Parathyroid adenoma (tissue), 2 donors: Measurements from ENCODE around the gene CALHM4.
A peak's percentile ranks its signal among the peaks of the same experiment; 100 is the strongest.

Experiments
- H2AFZ ChIP-seq: fragments of 300-600 bp; sonication (generic); one replicate; pipeline ENCODE4 v1.7.0; 2017; ENCODE audit warnings: antibody characterized with exemption, mild to moderate bottlenecking
- H3K27ac ChIP-seq: fragments of 300-600 bp; sonication (generic); one replicate; pipeline ENCODE4 v1.7.0; 2017
- H3K27me3 ChIP-seq: fragments of 300-600 bp; sonication (generic); one replicate; pipeline ENCODE4 v1.7.0; 2017; ENCODE audit warnings: low read length; ENCODE audit not compliant: control insufficient read depth, insufficient read depth
- H3K36me3 ChIP-seq: fragments of 300-600 bp; sonication (generic); one replicate; pipeline ENCODE4 v1.7.0; 2017; ENCODE audit warnings: low read length; ENCODE audit not compliant: control insufficient read depth, insufficient read depth
- H3K4me1 ChIP-seq: fragments of 300-600 bp; sonication (generic); one replicate; pipeline ENCODE4 v1.7.0; 2017; ENCODE audit warnings: control low read depth
- H3K4me2 ChIP-seq: fragments of 300-600 bp; sonication (generic); one replicate; pipeline ENCODE4 v1.7.0; 2017; ENCODE audit warnings: low read length
- H3K4me3 ChIP-seq: fragments of 300-600 bp; sonication (generic); one replicate; pipeline ENCODE4 v1.7.0; 2017; ENCODE audit warnings: low read depth, low read length
- H3K79me2 ChIP-seq: fragments of 300-600 bp; sonication (generic); one replicate; pipeline ENCODE4 v1.7.0; 2017; ENCODE audit warnings: control low read depth
- H3K9ac ChIP-seq: fragments of 300-600 bp; sonication (generic); one replicate; pipeline ENCODE4 v1.7.0; 2017; ENCODE audit warnings: mild to moderate bottlenecking
- H3K9me3 ChIP-seq: fragments of 300-600 bp; sonication (generic); one replicate; pipeline ENCODE4 v1.7.0; 2017; ENCODE audit warnings: low read length; ENCODE audit not compliant: control insufficient read depth
- TF ChIP-seq, protein P1 (sequence below): fragments of 300-600 bp; sonication (generic); IDR thresholded peaks from one replicate; pipeline ENCODE4 v1.7.0; 2017; ENCODE audit warnings: antibody characterized with exemption, mild to moderate bottlenecking
- donor health status: primary hyperparathyroidism.

CALHM4 gene

DNA sequence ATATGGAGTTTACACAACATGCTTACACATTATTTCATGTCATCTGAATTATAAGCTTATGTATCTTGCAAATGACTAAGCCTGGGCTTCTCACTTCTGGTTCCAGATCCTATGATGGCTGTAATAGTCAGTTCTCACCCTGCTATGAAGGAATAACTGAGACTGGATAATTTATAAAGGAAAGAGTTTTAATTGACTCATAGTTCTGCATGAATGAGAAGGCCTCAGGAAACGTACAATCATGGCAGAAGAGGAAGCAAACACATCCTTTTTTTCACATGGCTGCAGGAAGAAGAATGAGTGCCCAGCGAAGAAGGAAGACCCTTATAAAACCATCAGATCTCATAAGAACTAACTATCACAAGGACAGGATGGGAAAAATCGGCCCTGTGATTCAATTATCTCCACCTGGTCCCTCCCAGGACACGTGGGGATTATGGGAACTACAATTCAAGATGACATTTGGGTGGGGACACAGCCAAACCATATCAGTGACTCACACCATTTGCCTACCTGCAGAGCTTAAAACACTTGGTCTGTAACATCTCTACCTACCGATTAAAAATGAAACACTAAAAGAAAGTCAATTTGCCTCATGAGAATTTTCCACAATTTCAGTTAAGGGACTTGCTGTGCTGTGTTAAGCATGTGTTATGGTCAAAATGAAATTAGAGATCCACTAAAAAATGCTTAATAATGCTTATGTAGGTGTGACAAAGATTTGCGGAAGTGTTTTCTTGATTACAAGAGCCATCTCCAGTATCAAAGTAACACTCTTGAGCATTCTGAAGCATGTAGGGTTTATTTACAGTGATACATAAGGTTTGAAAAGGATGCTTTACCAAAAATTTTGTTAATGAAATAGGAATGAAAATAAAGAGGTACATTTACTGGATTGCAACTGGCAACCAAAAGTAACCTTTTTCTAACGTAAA, 15.5 kb downstream of the CALHM4 start:
- Histone ChIP-seq H3K4me1 (peaks cover 16% of the 10 kb centered on the region), H3K27me3 (no peaks in the 10 kb centered on the region)

DNA sequence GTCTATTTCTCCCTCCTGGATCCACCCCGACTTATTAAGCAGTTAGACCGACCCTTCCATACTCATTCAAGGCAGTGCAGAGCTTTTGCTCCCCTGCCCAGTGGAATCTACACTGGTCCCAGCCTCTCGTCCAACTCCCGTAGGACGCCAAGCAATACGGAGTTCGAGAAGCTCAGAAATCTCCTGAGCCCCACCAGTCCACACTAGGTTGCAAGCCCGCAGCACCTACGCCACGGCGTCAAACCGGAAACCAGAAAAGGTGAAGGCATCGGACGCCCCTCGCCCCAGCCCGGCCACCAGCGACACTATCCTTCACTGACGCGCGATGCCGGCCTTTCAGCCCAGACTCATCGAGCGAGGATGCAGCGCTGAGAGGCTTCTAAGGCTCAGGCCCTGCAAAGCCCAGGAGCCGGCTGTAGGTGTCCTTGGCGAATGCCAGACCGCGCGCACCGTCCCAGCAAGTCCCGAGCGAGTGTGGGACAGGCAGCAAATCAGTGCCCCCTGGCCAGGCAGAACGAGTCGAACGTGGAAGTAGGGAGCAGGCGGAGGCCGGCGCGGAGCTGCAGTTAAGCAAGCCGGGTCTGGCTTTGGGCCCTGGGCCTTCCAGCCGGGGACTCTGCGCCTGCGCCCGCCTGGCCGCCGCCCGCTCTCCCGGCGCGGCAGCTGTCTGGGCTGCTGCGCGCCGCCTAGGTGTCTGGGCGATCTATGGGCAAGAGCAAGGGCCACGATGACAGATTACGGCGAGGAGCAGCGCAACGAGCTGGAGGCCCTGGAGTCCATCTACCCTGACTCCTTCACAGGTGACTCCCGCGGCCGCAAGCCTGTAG, 17.5 kb downstream of the CALHM4 start, which contains the start of gene RWDD1:
TSS of gene RWDD1 (plus strand) at position 649 of the 827 bp plus-strand sequence. CDS start at position 728, 79 bp downstream.
- Histone ChIP-seq H2AFZ (peak within 1 kb of the TSS; percentile 93), H3K27ac (peak within 1 kb of the TSS; percentile 92), H3K4me3 (peak within 1 kb of the TSS; percentile 77), H3K9ac (peak within 1 kb of the TSS; percentile 91), H3K79me2 (peaks cover 35% of the 10 kb centered on the region), H3K36me3 (no peaks in the 10 kb centered on the region), H3K4me2 (peak within 1 kb of the TSS; percentile 86), H3K27me3 (no peaks in the 10 kb centered on the region), H3K4me1 (peaks cover 16% of the 10 kb centered on the region), H3K9me3 (no peaks in the 10 kb centered on the region)
- TF ChIP-seq, protein P1, sequence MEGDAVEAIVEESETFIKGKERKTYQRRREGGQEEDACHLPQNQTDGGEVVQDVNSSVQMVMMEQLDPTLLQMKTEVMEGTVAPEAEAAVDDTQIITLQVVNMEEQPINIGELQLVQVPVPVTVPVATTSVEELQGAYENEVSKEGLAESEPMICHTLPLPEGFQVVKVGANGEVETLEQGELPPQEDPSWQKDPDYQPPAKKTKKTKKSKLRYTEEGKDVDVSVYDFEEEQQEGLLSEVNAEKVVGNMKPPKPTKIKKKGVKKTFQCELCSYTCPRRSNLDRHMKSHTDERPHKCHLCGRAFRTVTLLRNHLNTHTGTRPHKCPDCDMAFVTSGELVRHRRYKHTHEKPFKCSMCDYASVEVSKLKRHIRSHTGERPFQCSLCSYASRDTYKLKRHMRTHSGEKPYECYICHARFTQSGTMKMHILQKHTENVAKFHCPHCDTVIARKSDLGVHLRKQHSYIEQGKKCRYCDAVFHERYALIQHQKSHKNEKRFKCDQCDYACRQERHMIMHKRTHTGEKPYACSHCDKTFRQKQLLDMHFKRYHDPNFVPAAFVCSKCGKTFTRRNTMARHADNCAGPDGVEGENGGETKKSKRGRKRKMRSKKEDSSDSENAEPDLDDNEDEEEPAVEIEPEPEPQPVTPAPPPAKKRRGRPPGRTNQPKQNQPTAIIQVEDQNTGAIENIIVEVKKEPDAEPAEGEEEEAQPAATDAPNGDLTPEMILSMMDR = peak; percentile 29

More for the DNA sequence above, 15.5 kb downstream of the CALHM4 start:
- Histone ChIP-seq H3K9me3 (no peaks in the 10 kb centered on the region), H3K79me2 (peaks cover 25% of the 10 kb centered on the region), H2AFZ (no peak overlapping the region), H3K4me3 (no peak overlapping the region), H3K4me2 (no peak overlapping the region), H3K36me3 (no peaks in the 10 kb centered on the region), H3K27ac (no peak overlapping the region), H3K9ac (no peak overlapping the region)
- TF ChIP-seq, protein P1 = no peak

DNA sequence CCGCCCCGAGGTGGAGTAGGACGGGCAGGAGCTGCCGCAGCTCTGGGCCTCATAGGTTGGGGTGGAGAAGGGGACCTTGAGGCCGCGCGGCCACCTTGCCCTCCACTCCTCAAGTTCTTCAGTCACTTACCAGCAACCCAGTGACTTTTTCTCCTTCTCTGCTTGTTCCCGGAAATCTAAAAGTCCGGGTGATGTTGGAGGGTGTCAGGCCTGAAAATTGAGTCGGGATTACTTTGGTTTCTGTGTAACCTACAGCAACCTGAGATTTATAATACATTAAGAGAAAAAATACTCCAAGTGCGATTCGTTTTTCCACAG, 18.1 kb downstream of the CALHM4 start:
- TF ChIP-seq, protein P1 = no peak
- H3K79me2 ChIP-seq = peaks cover 40% of the 10 kb centered on the region
- H3K9ac ChIP-seq = peak overlapping the region; percentile 91
- no peaks in the 10 kb centered on the region for H3K9me3 ChIP-seq
- H3K27ac ChIP-seq = peak overlapping the region; percentile 92
- H3K4me3 ChIP-seq = peak overlapping the region; percentile 77
- H3K36me3 ChIP-seq = no peaks in the 10 kb centered on the region
- H3K4me2 ChIP-seq = peak overlapping the region; percentile 70
- peak overlapping the region; percentile 93 for H2AFZ ChIP-seq
- H3K4me1 ChIP-seq = peaks cover 16% of the 10 kb centered on the region
- H3K27me3 ChIP-seq = no peaks in the 10 kb centered on the region

DNA sequence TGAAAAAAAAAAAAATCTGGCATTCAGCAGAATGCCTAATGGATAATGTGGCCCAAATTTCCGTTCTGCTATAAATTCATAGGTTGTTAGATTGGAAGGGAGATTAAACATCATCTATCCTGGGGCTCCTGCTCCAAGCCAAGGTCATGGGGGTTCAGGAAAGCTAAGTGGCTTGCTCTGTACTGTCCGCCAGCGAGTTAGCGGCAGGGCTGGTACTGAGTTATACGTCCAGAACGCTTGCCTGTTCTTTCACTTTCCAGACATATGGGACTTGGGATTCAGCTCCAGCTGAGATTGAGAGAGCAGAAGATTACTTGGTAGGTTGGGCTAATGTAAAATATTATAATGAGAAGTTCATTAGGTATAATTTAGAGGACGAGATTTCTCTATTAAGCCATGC, 18.6 kb downstream of the CALHM4 start:
- Histone ChIP-seq H3K27ac (peak overlapping the region; percentile 92), H3K79me2 (peaks cover 42% of the 10 kb centered on the region), H3K4me1 (peaks cover 16% of the 10 kb centered on the region)

More for the DNA sequence above, 18.6 kb downstream of the CALHM4 start:
- H2AFZ ChIP-seq = peak overlapping the region; percentile 93
- H3K36me3 ChIP-seq = no peaks in the 10 kb centered on the region
- H3K4me3 ChIP-seq = peak overlapping the region; percentile 77
- TF ChIP-seq, protein P1 = no peak
- no peaks in the 10 kb centered on the region for H3K9me3 ChIP-seq
- H3K4me2 ChIP-seq = peak overlapping the region; percentile 70
- H3K9ac ChIP-seq = peak overlapping the region; percentile 91
- H3K27me3 ChIP-seq = no peaks in the 10 kb centered on the region
